Measurements from ENCODE around the gene PRPF19. TPM values are rescaled to one million over a fixed set of nuclear protein-coding genes. Genes with fewer than 3 reads are reported as not detected.

PRPF19 gene
- total and polyA plus RNA-seq, 9 of the 15 experiments (the other 6 are each of a cell fraction or from before 2014, with no cell fraction given), result 9.4 to 212 (median 73.2) TPM

GRCh38 chr11:60935676-60936442, 29.5 kb upstream of the PRPF19 start:
- DNase-seq (ENCODE audit: extremely low read depth in 1 of 4, low spot score in 3 of 4) (no peak), FAIRE-seq (no peak), ATAC-seq (no peak)
- Histone ChIP-seq H3K9me3 (replicated peaks; ENCODE audit: control insufficient read depth, insufficient read depth, low read depth, low read length) (no peaks in the 10 kb centered on the region), H3K4me3 (no peak overlapping the region), H3K4me2 (ENCODE audit: insufficient read depth, low read length) (no peak overlapping the region), H3K4me1 (replicated peaks in 1 of 2; ENCODE audit: control insufficient read depth in 2 of 2, insufficient read depth in 2 of 2, low read length in 2 of 2) (peaks cover 0 to 24% of the 10 kb centered on the region in 2 experiments; a peak in 1 of 5 replicates), H4K20me1 (replicated peaks; ENCODE audit: control insufficient read depth, insufficient read depth, low read length) (peaks cover 16% of the 10 kb centered on the region), H3K27ac (ENCODE audit: extremely low read depth, low read depth, low read length) (no peak overlapping the region), H3K9ac (ENCODE audit: insufficient read depth in 1 of 2, low read depth in 2 of 2, low read length in 2 of 2) (no peak overlapping the region), H3K79me2 (ENCODE audit: control insufficient read depth, insufficient read depth, low read length) (no peaks in the 10 kb centered on the region), H2AFZ (ENCODE audit: low read depth, low read length) (no peak overlapping the region), H3K27me3 (ENCODE audit: control insufficient read depth in 2 of 2, insufficient read depth in 2 of 2, low read length in 2 of 2) (peaks cover 64 to 86% of the 10 kb centered on the region in 2 experiments), H3K9me1 (ENCODE audit: control insufficient read depth, insufficient read depth, low read length) (no peaks in the 10 kb centered on the region), H3K36me3 (ENCODE audit: control insufficient read depth, insufficient read depth, low read length) (no peaks in the 10 kb centered on the region)
- in situ Hi-C loops (cut with MboI), result no loop called here
- ChIA-PET CTCF (ENCODE audit: low intra/inter-chr PET ratio) (no interaction called here), POLR2A (interaction anchor here (1.1 kb wide), 1 partner anchor 17 kb away, joined by 3 read pairs; no protein-coding TSS in a partner anchor)
- intact Hi-C loops (cut with micrococcal nuclease), result no loop called here
- no TSS peak for BruUV-seq (replicated peaks)
- 1% methylated on average over 20 of the region's 27 CpGs for WGBS (ENCODE audit: insufficient coverage, low coverage, missing lambda C conversion rate)
- TF ChIP-seq ZNF197 (CRISPR knock-in tag; IDR thresholded peaks at IDR 0.05; ENCODE audit: low read depth) (no peak), ZNF407 (IDR thresholded peaks at IDR 0.05; ENCODE audit: low read depth) (no peak), RREB1 (CRISPR knock-in tag; IDR thresholded peaks at IDR 0.05) (no peak), ZNF134 (CRISPR knock-in tag; conservative IDR thresholded peaks at IDR 0.05) (no peak), NR2C2 (CRISPR knock-in tag; IDR thresholded peaks at IDR 0.05) (no peak), NR2C2 (tag; IDR thresholded peaks at IDR 0.05) (no peak)
